Measurements from ENCODE around the gene RBPJL. TPM values are rescaled to one million over a fixed set of nuclear protein-coding genes. Genes with fewer than 3 reads are reported as not detected.

The RBPJL gene
- polyA plus RNA-seq, 3 donors from 2014 or later = not detected

- Mint-ChIP-seq H3K4me1 (peaks cover 10 to 11% of the 10 kb centered on the region in 2 donors), H3K27me3 (ENCODE audit: low read depth in 3 of 3) (peaks cover 5 to 12% (median 7%) of the 10 kb centered on the region in 3 donors), H3K9me3 (no peaks in the 10 kb centered on the region), H3K27ac (no peak overlapping the region), H3K4me3 (no peak overlapping the region), H3K36me3 (no peaks in the 10 kb centered on the region)
- DNase-seq = no peak
These were observed 51.8 kb downstream of the RBPJL start for GRCh38 chr20:45358282-45359068.

GRCh38 chr20:45359069-45359405 is 52.4 kb downstream of the RBPJL start:
- Mint-ChIP-seq H3K36me3 (no peaks in the 10 kb centered on the region), H3K4me1 (peaks cover 15 to 16% of the 10 kb centered on the region in 2 donors), H3K9me3 (no peaks in the 10 kb centered on the region), H3K27ac (no peak overlapping the region), H3K27me3 (ENCODE audit: low read depth in 3 of 3) (peaks cover 5 to 16% (median 7%) of the 10 kb centered on the region in 3 donors), H3K4me3 (no peak overlapping the region)
- no peak for DNase-seq

- Mint-ChIP-seq H3K4me1 (peaks cover 18 to 19% of the 10 kb centered on the region in 2 donors), H3K4me3 (no peak overlapping the region)
These were observed 52.9 kb downstream of the RBPJL start for GRCh38 chr20:45359406-45360148.

GRCh38 chr20:45361793-45362192 is 55.2 kb downstream of the RBPJL start:
- no peak for DNase-seq
- Mint-ChIP-seq H3K9me3 (no peaks in the 10 kb centered on the region), H3K4me3 (no peak overlapping the region), H3K36me3 (peaks cover 0 to 11% (median 4%) of the 10 kb centered on the region in 3 donors), H3K4me1 (peaks cover 33 to 39% of the 10 kb centered on the region in 2 donors), H3K27me3 (ENCODE audit: low read depth in 3 of 3) (peaks cover 5 to 16% (median 9%) of the 10 kb centered on the region in 3 donors), H3K27ac (no peak overlapping the region)

More at GRCh38 chr20:45359406-45360148, 52.9 kb downstream of the RBPJL start:
- peaks cover 5 to 16% (median 7%) of the 10 kb centered on the region in 3 donors for H3K27me3 Mint-ChIP-seq (ENCODE audit: low read depth in 3 of 3)
- DNase-seq = no peak
- H3K27ac Mint-ChIP-seq = peak overlapping the region in 1 of 6 donors; percentile 17
- H3K36me3 Mint-ChIP-seq = no peaks in the 10 kb centered on the region
- H3K9me3 Mint-ChIP-seq = no peaks in the 10 kb centered on the region

- DNase-seq = peak; percentile 97 to 99 (median 99)
- H3K27ac Mint-ChIP-seq = peak within 1 kb of the TSS; percentile 97 to 99 (median 98)
- H3K4me1 Mint-ChIP-seq = peaks cover 45 to 51% of the 10 kb centered on the region in 2 donors
- H3K4me3 Mint-ChIP-seq = peak within 1 kb of the TSS; percentile 95 to 99 (median 96)
- H3K36me3 Mint-ChIP-seq = peaks cover 0 to 19% (median 7%) of the 10 kb centered on the region in 3 donors
- H3K9me3 Mint-ChIP-seq = no peaks in the 10 kb centered on the region
- H3K27me3 Mint-ChIP-seq (ENCODE audit: low read depth in 3 of 3) = peaks cover 5 to 18% (median 10%) of the 10 kb centered on the region in 3 donors
These were observed 56.4 kb downstream of the RBPJL start, which contains the start of gene SYS1 for GRCh38 chr20:45362804-45363610. SYS1 (plus strand) TSS chr20:45363156; CDS start chr20:45363532, 376 bp downstream.

- Mint-ChIP-seq H3K36me3 (peaks cover 1 to 25% (median 7%) of the 10 kb centered on the region in 3 donors), H3K27ac (peak overlapping the region; percentile 97 to 99 (median 98)), H3K4me1 (peaks cover 54 to 59% of the 10 kb centered on the region in 2 donors), H3K4me3 (peak overlapping the region; percentile 95 to 99 (median 96)), H3K27me3 (ENCODE audit: low read depth in 3 of 3) (peaks cover 5 to 15% (median 10%) of the 10 kb centered on the region in 3 donors), H3K9me3 (no peaks in the 10 kb centered on the region)
- DNase-seq = no peak
These were observed 57.2 kb downstream of the RBPJL start for GRCh38 chr20:45363611-45364492.

- Mint-ChIP-seq H3K36me3 (peaks cover 4 to 27% (median 7%) of the 10 kb centered on the region in 3 donors), H3K27me3 (ENCODE audit: low read depth in 3 of 3) (peaks cover 5 to 15% (median 10%) of the 10 kb centered on the region in 3 donors), H3K9me3 (no peaks in the 10 kb centered on the region), H3K4me1 (peaks cover 59 to 65% of the 10 kb centered on the region in 2 donors), H3K4me3 (peak overlapping the region in 3 of 5 donors; percentile 29 to 44 (median 30)), H3K27ac (peak overlapping the region in 5 of 6 donors; percentile 22 to 75 (median 28))
- no peak for DNase-seq
These were observed 58.9 kb downstream of the RBPJL start for GRCh38 chr20:45365444-45365970.

GRCh38 chr20:45366192-45366591 is 59.6 kb downstream of the RBPJL start:
- DNase-seq = no peak
- H3K9me3 Mint-ChIP-seq = no peaks in the 10 kb centered on the region
- H3K36me3 Mint-ChIP-seq = peaks cover 4 to 27% (median 7%) of the 10 kb centered on the region in 3 donors
- peaks cover 59 to 65% of the 10 kb centered on the region in 2 donors for H3K4me1 Mint-ChIP-seq
- no peak overlapping the region for H3K4me3 Mint-ChIP-seq
- peaks cover 5 to 15% (median 10%) of the 10 kb centered on the region in 3 donors for H3K27me3 Mint-ChIP-seq (ENCODE audit: low read depth in 3 of 3)
- H3K27ac Mint-ChIP-seq = peak overlapping the region in 2 of 6 donors; percentile 40 to 90

- peaks cover 62 to 70% of the 10 kb centered on the region in 2 donors for H3K4me1 Mint-ChIP-seq
- no peak for DNase-seq
- peak overlapping the region; percentile 7 to 90 (median 66) for H3K27ac Mint-ChIP-seq
- H3K27me3 Mint-ChIP-seq (ENCODE audit: low read depth in 3 of 3) = peaks cover 5 to 15% (median 10%) of the 10 kb centered on the region in 3 donors
- H3K9me3 Mint-ChIP-seq = no peaks in the 10 kb centered on the region
- H3K36me3 Mint-ChIP-seq = peaks cover 4 to 27% (median 7%) of the 10 kb centered on the region in 3 donors
- H3K4me3 Mint-ChIP-seq = no peak overlapping the region
These were observed 60.0 kb downstream of the RBPJL start for GRCh38 chr20:45366631-45367030.

- peak overlapping the region; percentile 40 to 90 (median 80) for H3K27ac Mint-ChIP-seq
- H3K36me3 Mint-ChIP-seq = peaks cover 4 to 27% (median 7%) of the 10 kb centered on the region in 3 donors
- no peak for DNase-seq
- H3K27me3 Mint-ChIP-seq (ENCODE audit: low read depth in 3 of 3) = peaks cover 5 to 15% (median 10%) of the 10 kb centered on the region in 3 donors
- no peaks in the 10 kb centered on the region for H3K9me3 Mint-ChIP-seq
- no peak overlapping the region for H3K4me3 Mint-ChIP-seq
- peaks cover 65 to 75% of the 10 kb centered on the region in 2 donors for H3K4me1 Mint-ChIP-seq
These were observed 60.5 kb downstream of the RBPJL start for GRCh38 chr20:45367126-45367525.
